ENCODE measurements around the gene MACROD2.

DNA sequence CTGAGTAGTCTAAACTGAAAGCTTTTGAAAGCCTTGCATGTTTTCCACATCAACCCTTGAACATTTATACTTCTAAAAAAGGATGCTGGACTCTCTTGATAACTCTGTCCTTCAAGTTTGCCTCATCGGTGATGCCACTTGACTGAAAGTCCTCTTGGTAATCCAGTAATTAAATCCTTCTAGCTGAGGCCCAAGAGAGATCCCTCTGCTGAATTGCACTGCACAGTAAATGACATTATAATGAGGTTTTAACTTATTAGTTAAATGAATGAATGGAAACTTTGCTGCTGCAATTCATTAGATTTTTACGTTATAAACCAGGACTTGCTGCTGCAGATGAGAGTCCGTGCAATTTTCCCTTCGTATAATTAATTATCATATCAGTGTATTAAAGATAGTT, 706.0 kb downstream of the MACROD2 start:
- TF ChIP-seq, protein P1, sequence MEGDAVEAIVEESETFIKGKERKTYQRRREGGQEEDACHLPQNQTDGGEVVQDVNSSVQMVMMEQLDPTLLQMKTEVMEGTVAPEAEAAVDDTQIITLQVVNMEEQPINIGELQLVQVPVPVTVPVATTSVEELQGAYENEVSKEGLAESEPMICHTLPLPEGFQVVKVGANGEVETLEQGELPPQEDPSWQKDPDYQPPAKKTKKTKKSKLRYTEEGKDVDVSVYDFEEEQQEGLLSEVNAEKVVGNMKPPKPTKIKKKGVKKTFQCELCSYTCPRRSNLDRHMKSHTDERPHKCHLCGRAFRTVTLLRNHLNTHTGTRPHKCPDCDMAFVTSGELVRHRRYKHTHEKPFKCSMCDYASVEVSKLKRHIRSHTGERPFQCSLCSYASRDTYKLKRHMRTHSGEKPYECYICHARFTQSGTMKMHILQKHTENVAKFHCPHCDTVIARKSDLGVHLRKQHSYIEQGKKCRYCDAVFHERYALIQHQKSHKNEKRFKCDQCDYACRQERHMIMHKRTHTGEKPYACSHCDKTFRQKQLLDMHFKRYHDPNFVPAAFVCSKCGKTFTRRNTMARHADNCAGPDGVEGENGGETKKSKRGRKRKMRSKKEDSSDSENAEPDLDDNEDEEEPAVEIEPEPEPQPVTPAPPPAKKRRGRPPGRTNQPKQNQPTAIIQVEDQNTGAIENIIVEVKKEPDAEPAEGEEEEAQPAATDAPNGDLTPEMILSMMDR (IDR thresholded peaks at IDR 0.05): no peak
- TF ChIP-seq POLR2A (IDR thresholded peaks at IDR 0.05): no peak
